PC-3 (cell line): Measurements from ENCODE around the gene SCAANT1. TPM values are rescaled to one million over a fixed set of nuclear protein-coding genes. Genes with fewer than 3 reads are reported as not detected.

Experiments used
- ATAC-seq: fragments of 200-7000 bp; cut with Tn5 transposase; 2 replicates; pipeline ENCODE4 v1.9.1; 2020; ENCODE audit warnings: mild to moderate bottlenecking, moderate library complexity
- BruUV-seq: library from RNA; stranded (reverse); fragments of 400-500 nt; replicated peaks from 2 replicates; lab custom pipeline; 2021; lab: Mats Ljungman, UMichigan
- CTCF ChIA-PET: fragments of 300-600 bp; sonication (Branson Sonifier 250); formaldehyde crosslinking; loops from one replicate; lab custom pipeline; 2022; ENCODE audit warnings: antibody characterized with exemption; lab: Charles Lee
- POLR2A ChIA-PET: fragments of 300-600 bp; sonication (Branson Sonifier 250); formaldehyde crosslinking; loops from one replicate; lab custom pipeline; 2022; ENCODE audit warnings: antibody characterized with exemption; ENCODE audit not compliant: unreplicated experiment; lab: Charles Lee
- DNase-seq: peaks from one replicate; pipeline ENCODE4 v3.0.0-alpha.2; 2015
- H2AFZ ChIP-seq: fragments of 300-600 bp; sonication (generic); 2 replicates; pipeline ENCODE4 v1.6.0; 2016; ENCODE audit warnings: antibody characterized with exemption, low read length
- H3F3A ChIP-seq: fragments of 300-600 bp; sonication (generic); one replicate; pipeline ENCODE4 v1.6.0; 2017; ENCODE audit warnings: antibody characterized with exemption, low read length, control low read depth, mild to moderate bottlenecking; ENCODE audit not compliant: unreplicated experiment
- H3K27ac ChIP-seq: fragments of 300-600 bp; sonication (generic); 2 replicates; pipeline ENCODE4 v1.5.1; 2016; ENCODE audit warnings: mild to moderate bottlenecking, low read length
- H3K27me3 ChIP-seq: fragments of 300-600 bp; sonication (generic); 2 replicates; pipeline ENCODE4 v1.6.1; 2016; ENCODE audit warnings: low read length, mixed read lengths
- H3K36me3 ChIP-seq: fragments of 300-600 bp; sonication (generic); 2 replicates; pipeline ENCODE4 v1.6.1; 2016; ENCODE audit warnings: low read depth, mixed run types, low read length, mixed read lengths
- H3K4me1 ChIP-seq: fragments of 300-600 bp; sonication (generic); 2 replicates; pipeline ENCODE4 v1.5.1; 2016; ENCODE audit warnings: low read length; ENCODE audit not compliant: insufficient read depth
- H3K4me2 ChIP-seq: fragments of 300-600 bp; sonication (generic); 2 replicates; pipeline ENCODE4 v1.6.0; 2016; ENCODE audit warnings: low read length
- H3K4me3 ChIP-seq: fragments of 300-600 bp; sonication (generic); 2 replicates; pipeline ENCODE4 v1.5.1; 2016; ENCODE audit warnings: mild to moderate bottlenecking, low read length, mixed read lengths
- H3K79me2 ChIP-seq: fragments of 300-600 bp; sonication (generic); 2 replicates; pipeline ENCODE4 v1.6.1; 2017; ENCODE audit warnings: low read length, mixed read lengths
- H3K9ac ChIP-seq: fragments of 300-600 bp; sonication (generic); 2 replicates; pipeline ENCODE4 v1.6.0; 2016; ENCODE audit warnings: mild to moderate bottlenecking, low read length
- H3K9me2 ChIP-seq: fragments of 300-600 bp; sonication (generic); replicated peaks from 2 replicates; pipeline ENCODE4 v1.6.1; 2016; ENCODE audit warnings: mixed run types, low read length, mixed read lengths
- H3K9me3 ChIP-seq: fragments of 300-600 bp; sonication (generic); 2 replicates; pipeline ENCODE4 v1.6.1; 2016; ENCODE audit warnings: low read length, mixed read lengths
- H4K20me1 ChIP-seq: fragments of 300-600 bp; sonication (generic); 2 replicates; pipeline ENCODE4 v1.6.1; 2016; ENCODE audit warnings: low read length, mixed read lengths
- CTCF ChIP-seq: fragments of 300-600 bp; sonication (generic); conservative IDR thresholded peaks from 2 replicates; pipeline ENCODE4 v1.5.1; 2017; ENCODE audit warnings: antibody characterized with exemption, low read depth, mild to moderate bottlenecking, low read length
- EZH2 ChIP-seq: fragments of 300-600 bp; sonication (generic); IDR thresholded peaks from one replicate; pipeline ENCODE4 v1.6.1; 2017; ENCODE audit warnings: antibody characterized with exemption, mild to moderate bottlenecking, low read length; ENCODE audit not compliant: unreplicated experiment
- EZH2phosphoT487 ChIP-seq: fragments of 300-600 bp; sonication (generic); IDR thresholded peaks from 2 replicates; pipeline ENCODE4 v1.6.1; 2018; ENCODE audit warnings: mild to moderate bottlenecking, antibody characterized with exemption, low read length, borderline replicate concordance
- intact Hi-C: fragments of 100-400 bp; cut with micrococcal nuclease; formaldehyde crosslinking; loops from 2 replicates; pipeline ENCODE4 v1.9.0; 2023
- total RNA-seq: library from RNA; depleted of rRNA; stranded (reverse); fragments of >200 nt; gene quantifications from 2 replicates; pipeline ENCODE4 v1.2.3, GENCODE V29; 2014

The SCAANT1 gene
- total RNA-seq, 1 experiment from 2014 or later: not detected

- ATAC-seq (no peak), DNase-seq (no peak)
- intact Hi-C loops: no loop called here
- ChIA-PET CTCF (no interaction called here), POLR2A (interaction anchor here (0.6 kb wide), 1 partner anchor 19 kb away, joined by 19 read pairs; no protein-coding TSS in a partner anchor)
- H3K4me3 ChIP-seq: no peak overlapping the region
- TF ChIP-seq CTCF (no peak), EZH2 (no peak), EZH2phosphoT487 (no peak)
- H3F3A ChIP-seq: no peaks in the 10 kb centered on the region
- no peak overlapping the region for H3K4me2 ChIP-seq
- no TSS peak for BruUV-seq
- no peaks in the 10 kb centered on the region for H3K9me2 ChIP-seq
- H4K20me1 ChIP-seq: no peaks in the 10 kb centered on the region
- H3K9ac ChIP-seq: no peak overlapping the region
- H3K27ac ChIP-seq: no peak overlapping the region
- no peaks in the 10 kb centered on the region for H3K27me3 ChIP-seq
- H3K36me3 ChIP-seq: no peaks in the 10 kb centered on the region
- H3K79me2 ChIP-seq: peaks cover 40% of the 10 kb centered on the region
- no peak overlapping the region for H2AFZ ChIP-seq
- peaks cover 11% of the 10 kb centered on the region for H3K4me1 ChIP-seq
- no peaks in the 10 kb centered on the region for H3K9me3 ChIP-seq
Observed at GRCh38 chr3:63876260-63876659, 35.9 kb downstream of the SCAANT1 start.

GRCh38 chr3:63875510-63875909 is 36.7 kb downstream of the SCAANT1 start:
- no peak overlapping the region for H3K4me3 ChIP-seq

More at GRCh38 chr3:63875510-63875909, 36.7 kb downstream of the SCAANT1 start:
- Histone ChIP-seq H3K27ac (no peak overlapping the region), H3K9me3 (no peaks in the 10 kb centered on the region), H3K36me3 (no peaks in the 10 kb centered on the region), H3K9ac (no peak overlapping the region), H3K79me2 (peaks cover 41% of the 10 kb centered on the region), H3K9me2 (no peaks in the 10 kb centered on the region), H3K4me2 (no peak overlapping the region), H4K20me1 (no peaks in the 10 kb centered on the region), H3K27me3 (no peaks in the 10 kb centered on the region), H3F3A (no peaks in the 10 kb centered on the region), H3K4me1 (peaks cover 18% of the 10 kb centered on the region), H2AFZ (no peak overlapping the region)
- no peak for DNase-seq
- no TSS peak for BruUV-seq
- no peak for TF ChIP-seq EZH2
- no peak for TF ChIP-seq EZH2phosphoT487
- TF ChIP-seq CTCF: no peak
- ChIA-PET POLR2A (no interaction called here), CTCF (no interaction called here)
- intact Hi-C loops: no loop called here
- ATAC-seq: no peak
